Peyer's patch (tissue), 4 donors: ENCODE measurements around the gene SOBP.

Experiments
- CTCF ChIP-seq, 6 experiments: fragments of 450-650 bp in 4 of 6; fragments of 200-600 bp in 2 of 6; sonication (generic) in 1 of 6; IDR thresholded peaks; one replicate each; pipeline ENCODE4 v1.5.1; 2017 to 2019; ENCODE audit warnings: antibody characterized with exemption in 6 of 6, mild to moderate bottlenecking in 3 of 6, moderate library complexity in 1 of 6
- POLR2A ChIP-seq, 2 donors: fragments of 450-650 bp; IDR thresholded peaks; one replicate each; pipeline ENCODE4 v1.5.1; 2017; ENCODE audit warnings: antibody characterized with exemption in 2 of 2, mild to moderate bottlenecking in 2 of 2, moderate library complexity in 2 of 2

DNA sequence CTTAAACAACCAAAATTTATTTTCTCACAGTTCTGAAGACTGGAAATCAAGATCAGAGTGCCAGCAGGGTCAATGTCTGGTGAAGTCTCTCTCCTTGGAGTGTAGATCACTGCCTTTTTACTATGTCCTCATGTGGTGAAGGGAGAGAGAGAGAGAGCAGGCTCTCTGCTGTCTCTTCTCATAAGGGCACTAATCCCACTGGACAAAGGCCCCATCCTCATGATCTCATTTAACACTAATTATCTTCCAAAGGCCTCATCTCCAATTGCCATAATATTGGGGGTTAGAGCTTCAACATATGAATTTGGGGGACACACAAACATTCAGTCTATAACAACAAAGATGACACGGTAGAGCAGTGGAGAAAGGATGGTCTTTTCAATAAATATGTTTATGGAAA, 27.4 kb downstream of the SOBP start:
- TF ChIP-seq CTCF (IDR thresholded peaks at IDR 0.05), result no peak
- no peak for TF ChIP-seq POLR2A (IDR thresholded peaks at IDR 0.05)
